Tongue (tissue), 2 donors: Measurements from ENCODE around the gene TEAD2. TPM values are rescaled to one million over a fixed set of nuclear protein-coding genes. Genes with fewer than 3 reads are reported as not detected.

Experiments
- DNase-seq: peaks from one replicate; pipeline ENCODE4 v3.0.0-alpha.2; 2015
- total RNA-seq: library from RNA; depleted of rRNA; stranded (reverse); fragments of >200 nt; gene quantifications from one replicate; pipeline ENCODE4 v1.2.3, GENCODE V29; 2014

TEAD2 gene
- 30.9 TPM for total RNA-seq

GRCh38 chr19:49362048-49362928 is at the start of gene TEAD2:
Gene TEAD2, minus strand, starts transcription at chr19:49362416. Its CDS starts 2,341 bp downstream, at chr19:49360075.
- peak; percentile 92 for DNase-seq

DNA sequence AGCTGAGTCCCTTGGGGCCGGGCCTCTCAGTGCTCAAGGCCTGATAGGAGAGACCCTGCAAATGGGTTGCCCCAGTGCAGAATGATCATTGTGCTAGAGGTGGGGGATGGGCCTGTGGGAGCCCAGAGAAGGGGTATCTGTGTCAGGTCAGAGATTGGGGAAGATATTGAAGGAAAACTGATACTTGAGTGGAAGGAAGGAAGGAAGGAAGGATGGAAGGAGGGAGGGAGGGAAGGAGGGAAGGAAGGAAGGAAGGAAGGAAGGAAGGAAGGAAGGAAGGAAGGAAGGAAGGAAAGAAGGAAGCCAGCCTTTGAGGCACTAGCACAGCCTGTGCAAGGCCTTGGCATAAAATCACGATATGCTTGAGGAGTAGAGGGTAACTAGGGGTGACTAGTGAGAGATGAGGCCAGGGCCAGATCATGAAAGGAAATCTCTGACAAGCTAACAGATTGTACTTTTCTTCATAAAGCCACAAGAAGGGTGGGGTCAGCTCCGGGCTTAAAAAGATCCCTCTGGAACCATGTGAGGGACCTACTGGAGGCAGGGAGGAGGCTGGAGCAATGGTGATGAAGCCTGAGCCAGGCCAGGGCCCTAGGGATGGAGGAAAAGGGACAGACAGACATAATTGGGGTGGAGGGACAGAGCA is 49.6 kb upstream of the TEAD2 start:
- no peak for DNase-seq

DNA sequence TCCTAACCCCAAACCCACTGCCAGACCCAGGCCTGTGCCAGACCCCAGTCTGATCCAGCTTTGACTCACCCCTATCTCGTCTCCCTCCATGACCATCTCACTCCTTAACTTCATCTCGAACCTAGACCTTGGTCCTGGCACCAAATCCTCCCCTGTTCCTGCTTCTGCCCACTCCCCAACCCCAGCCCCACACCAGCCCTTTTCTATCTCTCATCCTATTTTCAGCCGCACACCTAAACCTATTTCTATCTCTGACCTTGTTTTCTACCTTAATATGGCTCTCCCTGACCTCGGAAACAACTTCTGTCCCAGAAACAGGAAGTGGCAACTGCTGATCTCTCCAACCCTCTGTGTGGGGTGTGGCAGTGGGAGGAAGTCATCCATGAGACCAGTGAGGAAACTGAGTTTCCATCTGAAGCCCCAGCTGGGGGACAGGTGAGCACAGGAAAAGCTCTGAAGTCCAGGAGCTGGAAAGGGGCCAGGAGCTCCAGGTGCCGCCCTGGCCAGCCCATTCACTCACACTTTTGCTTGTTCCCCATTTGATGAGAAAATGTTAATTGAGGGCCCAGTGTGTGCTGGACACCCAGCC is 47.3 kb upstream of the TEAD2 start:
- DNase-seq: no peak

DNA sequence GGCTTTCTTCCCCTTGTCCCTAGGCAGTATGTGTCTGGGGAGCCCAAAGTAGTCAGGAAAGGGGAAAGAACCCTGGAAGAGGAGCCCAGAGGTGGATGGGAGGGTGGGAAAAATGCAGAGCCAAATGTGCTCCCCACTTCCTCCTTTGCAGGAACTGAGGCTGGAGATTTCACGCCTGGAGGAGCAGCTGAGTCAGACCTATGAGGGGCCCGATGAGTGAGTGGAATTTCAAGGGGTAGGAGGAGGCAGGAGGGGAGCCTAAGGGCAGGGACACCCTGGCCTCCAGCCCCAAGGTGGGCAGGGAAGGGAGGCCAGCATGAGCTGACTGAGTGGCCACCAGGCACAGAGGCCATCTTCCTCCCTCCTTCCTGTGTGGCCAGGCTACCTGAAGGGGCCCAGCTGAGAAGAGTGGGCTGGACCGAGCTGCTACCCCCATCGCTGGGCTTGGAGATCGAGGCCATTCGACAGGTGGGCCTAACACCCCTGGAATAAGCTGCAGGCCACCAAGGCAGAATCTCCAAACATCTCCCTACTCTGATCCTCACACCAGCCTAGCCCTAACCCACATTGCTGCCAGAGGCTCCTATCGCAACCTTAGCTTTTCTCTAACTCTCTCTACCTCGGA is 46.7 kb upstream of the TEAD2 start:
- no peak for DNase-seq

GRCh38 chr19:49407482-49408015 is 45.3 kb upstream of the TEAD2 start:
- no peak for DNase-seq

DNA sequence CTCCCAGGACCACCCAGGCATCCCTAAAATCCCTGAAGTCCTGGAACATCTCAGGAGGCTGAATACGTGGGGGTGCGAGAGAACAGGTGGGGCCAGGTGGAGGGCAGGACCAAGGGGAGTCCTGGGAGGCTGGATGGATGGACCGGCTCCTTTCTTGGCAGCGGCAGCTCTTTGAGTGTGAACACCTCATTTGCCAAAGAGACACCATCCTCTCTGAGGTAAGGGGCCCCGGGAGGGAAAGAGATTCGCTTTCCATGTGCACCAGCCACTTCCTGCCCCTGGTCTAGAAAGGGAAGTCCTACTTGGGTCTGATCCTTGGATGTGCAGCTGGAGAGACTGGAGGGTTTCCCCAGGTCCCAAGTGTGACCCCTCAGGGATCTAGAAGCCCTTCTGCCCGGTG is 44.9 kb upstream of the TEAD2 start:
- no peak for DNase-seq

- peak; percentile 74 for DNase-seq
Observed at GRCh38 chr19:49403404-49404187, 41.4 kb upstream of the TEAD2 start.

DNA sequence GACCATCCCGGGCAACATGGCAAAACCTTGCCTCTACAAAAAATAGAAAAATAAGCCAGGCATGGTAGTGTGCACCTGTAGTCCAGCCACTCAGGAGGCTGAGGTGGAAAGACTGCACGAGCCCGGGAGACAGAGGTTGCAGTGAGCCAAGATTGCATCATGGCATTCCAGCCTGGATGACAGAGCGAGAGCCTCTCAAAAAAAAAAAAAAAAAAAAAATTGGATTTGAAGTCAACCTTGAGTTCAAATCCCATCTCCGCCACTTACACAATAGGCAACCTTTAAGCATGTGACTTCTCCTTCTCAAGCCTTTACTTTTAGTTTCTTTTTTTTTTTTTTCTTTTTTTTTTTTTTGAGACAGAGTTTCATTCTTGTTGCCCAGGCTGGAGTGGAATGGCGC is 37.8 kb upstream of the TEAD2 start:
- no peak for DNase-seq

DNA sequence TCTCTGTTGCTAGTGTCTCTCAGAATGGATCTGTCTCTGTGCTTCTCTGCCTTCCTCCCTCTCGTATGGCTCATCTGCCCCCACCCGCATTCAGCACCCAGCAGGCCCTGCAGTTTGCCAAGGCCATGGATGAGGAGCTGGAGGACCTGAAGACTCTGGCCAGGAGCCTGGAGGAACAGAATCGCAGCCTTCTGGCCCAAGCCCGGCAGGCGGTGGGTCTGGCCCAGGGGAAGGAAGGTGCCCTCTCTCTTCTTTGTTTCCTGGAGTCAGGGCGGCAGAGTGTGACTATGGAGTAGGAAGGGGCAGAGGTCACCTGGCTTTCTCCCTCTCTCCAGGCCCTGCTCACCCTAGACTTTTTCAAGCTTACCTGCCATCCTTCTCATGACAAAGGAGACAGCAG is 36.7 kb upstream of the TEAD2 start:
- DNase-seq: no peak

DNA sequence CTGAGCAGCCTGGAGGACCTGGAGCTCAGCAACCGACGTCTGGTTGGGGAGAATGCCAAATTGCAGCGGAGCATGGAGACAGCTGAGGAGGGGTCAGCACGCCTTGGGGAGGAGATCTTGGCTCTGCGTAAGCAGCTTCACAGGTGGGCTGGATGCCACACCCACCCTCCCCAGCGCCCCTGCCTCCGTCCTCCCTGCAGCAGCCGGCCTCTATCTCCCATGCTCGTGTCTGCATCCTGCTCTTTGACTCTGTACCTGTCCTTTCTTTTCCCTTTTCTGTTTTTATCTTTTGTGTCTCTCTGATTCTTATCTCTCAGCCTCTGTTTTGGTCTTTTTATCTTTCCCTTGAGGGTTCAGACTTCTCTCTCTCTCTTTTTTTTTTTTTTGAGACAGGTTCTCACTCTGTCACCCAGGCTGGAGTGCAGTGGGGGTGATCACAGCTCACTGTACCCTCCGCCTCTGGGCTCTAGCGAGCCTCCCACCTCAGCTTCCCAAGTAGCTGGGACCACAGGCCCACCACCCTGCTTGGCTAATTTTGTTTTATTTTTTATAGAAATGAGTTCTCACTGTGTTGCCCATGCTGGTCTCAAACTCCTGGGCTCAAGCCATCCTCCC is 35.9 kb upstream of the TEAD2 start:
- DNase-seq: no peak

DNA sequence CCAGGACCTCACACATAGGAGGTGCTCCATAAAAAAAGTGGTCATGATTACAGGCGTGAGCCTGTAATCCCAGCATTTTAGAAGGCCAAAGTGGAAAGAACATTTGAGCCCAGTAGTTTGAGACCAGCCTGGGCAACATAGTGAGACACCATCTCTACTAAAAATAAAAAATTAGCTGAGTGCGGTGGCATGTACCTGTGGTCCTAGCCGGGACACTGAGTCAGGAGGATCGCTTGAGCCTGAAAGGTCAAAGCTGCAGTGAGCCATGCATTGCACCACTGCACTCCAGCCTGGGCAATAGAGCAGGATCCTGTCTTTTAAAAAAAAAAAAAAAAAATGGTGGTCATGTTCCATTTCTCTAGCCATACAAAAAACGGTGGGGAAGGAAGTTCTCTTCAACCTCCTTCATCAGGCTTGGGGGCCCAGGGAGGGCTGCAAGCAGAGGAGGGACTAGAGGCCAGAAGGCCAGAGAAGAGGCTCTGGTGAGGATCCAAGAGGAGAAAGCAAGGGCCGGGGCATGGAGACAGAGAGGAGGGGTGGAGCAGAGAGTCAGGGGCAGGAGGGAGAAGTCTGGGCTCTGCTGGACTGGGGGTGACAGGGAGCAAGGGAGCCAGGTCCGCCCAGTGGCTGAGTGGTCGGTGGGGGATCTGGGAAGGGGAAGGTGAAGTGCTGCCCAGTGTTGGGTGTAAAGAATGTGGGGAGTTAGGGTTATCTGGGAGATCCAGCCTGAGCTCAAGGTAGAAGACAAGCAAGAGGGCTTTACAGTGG is 34.7 kb upstream of the TEAD2 start:
- DNase-seq: no peak

DNA sequence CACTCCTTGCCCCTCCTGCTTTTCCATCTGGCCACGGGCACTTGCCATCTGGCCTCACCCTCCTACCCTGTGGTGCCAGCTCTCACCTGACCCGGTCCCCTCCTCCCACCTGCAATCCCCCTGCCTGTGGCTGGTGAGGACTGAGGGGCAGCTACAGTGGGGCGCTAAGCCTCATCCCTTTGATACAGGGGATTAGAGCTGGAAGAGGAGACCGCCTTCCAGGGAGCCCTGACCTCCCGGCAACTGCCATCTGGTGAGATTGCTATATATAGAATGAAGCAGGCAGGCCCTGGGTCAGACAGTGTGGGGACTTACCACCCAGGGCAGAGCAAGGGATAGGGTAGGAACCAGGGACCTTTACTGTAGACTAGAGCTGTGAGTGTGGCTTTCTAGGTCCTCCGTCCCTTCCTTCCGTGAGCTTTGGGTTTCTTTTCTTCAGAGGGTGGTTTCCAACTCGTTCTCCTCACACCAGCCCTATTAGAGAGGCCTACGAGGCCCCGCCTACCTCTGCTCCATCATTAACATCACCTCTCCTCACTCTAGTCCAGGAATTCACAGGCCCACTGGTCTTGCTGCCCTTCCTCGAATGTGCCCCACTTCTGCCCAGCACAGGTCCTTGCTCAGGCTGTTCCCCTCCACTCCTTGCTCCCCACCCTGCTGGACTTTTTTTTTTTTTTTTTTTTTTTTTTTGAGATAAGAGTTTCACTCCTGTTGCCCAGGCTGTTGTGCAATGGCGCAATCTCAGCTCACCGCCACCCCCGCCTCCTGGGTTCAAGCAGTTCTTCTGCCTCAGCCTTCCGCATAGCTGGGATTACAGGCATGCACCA is 33.6 kb upstream of the TEAD2 start:
- no peak for DNase-seq

DNA sequence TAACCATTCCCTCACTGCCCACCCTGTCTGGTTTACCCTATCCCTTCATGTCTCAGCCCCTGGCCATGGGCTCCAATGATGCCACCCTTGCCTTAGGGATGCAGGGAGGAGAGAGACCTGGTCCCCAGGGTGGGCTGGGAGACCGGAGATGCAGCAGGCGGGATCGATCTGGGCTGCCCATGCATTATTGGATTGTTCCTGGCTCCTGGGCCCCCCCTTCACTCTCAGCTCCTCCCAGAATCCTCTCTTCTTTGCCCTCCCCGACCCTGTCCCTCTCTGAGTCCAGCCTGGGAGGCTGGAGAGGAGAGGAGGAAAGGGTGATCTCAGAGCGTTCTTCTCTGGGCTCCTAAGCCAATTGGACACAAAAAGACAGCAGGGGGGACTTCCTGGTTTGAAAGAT is 31.7 kb upstream of the TEAD2 start:
- DNase-seq: no peak

DNA sequence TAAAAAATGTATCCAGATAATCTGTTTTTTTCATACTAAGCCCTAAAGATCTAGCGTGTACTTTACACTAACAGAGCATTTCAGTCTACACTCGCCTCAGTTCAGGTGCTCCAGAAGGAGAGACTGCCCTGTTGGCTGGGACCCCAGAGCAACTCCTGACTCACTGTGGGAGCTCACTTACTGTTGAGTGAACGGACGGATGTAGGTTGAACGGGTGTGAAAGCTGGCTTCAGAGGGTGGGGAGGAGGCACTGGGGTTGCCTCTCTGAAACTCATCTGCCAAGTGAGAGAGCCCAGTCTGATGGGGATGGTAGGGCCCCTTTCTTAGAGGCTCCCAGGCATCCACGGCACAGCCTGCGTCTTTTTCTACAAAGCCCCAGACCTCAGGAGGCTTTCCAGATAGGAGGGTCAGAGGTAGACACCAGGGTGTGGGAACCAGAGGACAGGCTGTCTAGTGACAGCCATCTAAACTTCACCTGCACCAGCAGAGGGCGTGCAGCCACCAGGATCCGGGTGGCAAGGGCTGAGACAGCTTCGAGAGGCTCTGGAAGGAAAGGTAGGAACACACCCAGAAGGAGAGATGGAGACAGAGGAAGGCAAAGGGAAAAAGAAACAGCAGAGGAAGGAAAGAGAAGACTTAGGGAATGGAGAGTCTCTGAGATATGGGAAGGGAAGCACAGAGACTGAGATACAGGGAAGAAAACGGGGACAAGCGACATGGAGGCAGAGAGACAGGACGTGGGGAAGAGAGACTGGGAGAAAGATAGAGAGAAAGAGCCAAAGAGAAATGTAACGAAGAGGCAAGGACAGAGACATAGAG is 29.6 kb upstream of the TEAD2 start:
- DNase-seq: peak; percentile 91

- DNase-seq: no peak
Observed at GRCh38 chr19:49390929-49391359, 28.7 kb upstream of the TEAD2 start.

DNA sequence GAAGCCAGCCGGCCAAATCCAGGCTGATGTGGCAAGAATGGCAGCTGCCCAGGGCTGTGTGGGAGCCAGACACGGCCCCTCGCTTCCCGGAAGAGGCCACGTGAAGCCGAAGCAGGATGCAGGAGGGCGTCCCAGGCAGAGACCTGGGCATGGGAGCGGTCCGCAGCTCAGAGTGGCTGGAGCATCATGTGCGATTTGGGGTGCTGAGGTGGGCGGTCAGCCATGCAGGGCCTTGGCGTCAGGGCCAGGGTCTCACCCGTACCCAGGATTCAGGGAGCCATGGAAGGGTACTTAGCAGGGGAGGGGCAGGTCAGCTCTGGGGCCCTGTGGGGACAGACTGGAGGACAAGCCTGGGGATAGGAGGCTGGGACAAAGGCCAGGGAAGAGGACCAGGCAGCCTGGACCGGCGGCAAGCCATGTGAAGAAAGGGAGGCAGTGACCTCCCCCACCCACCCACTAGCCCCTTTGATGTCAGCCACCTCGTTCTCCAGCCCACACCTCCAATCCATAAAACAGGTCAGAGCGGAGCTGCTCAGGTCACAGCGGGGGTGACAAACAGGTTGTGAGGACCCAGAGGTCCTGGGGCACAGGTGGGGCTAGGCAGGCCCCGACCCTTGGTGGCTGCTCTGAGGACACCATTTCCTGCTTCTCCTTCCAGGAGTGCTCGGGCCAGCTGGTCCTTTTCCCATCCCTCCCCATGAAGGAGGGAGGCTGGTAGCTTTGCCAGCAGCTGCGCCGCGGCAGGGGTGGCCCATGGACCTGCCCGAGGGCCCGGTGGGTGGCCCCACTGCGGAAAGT is 28.1 kb upstream of the TEAD2 start:
- no peak for DNase-seq

GRCh38 chr19:49389406-49389805 is 27.2 kb upstream of the TEAD2 start:
- DNase-seq: no peak

DNA sequence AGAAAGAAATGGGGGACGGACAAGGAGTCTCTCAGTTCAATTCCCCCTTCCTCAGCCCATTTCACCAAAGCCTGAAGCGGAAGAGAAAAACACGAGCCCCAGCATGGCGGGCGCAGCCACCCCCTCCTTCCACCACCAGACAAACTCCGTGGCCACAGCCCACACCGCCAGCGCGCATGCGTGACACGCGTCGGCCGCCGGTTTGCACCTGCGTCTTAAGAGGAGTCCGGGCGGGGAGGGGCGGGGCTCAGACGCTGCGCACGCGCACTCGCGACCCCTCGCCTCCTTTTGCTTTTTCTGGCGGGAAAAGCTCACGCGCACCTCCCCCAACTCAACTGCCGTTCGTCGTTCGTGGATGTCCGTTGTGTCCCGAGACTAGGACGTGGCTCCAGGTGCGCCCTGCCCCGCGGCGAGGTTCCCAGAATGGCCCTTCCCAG is 25.7 kb upstream of the TEAD2 start, which contains the start of gene KASH5:
Gene KASH5, plus strand, starts transcription at position 314 of the 437 bp plus-strand sequence. CDS start 2,635 bp downstream, outside the sequence.
- DNase-seq: peak; percentile 22
